GM18511 (cell line): ENCODE measurements around the gene ZNF74.
A peak's percentile ranks its signal among the peaks of the same experiment; 100 is the strongest.
"Not testable (repeated sequence)": the region's sequence is repeated elsewhere in the genome, so short reads cannot be mapped to it uniquely, and the experiment has no call there.

Experiments used
- ATAC-seq: cut with Tn5 transposase; IDR thresholded peaks from one replicate; pipeline ENCODE4 v1.9.1; 2021; ENCODE audit warnings: mild to moderate bottlenecking, moderate library complexity; ENCODE audit not compliant: unreplicated experiment

Gene ZNF74

GRCh38 chr22:20393705-20394476 is at the start of gene ZNF74:
Gene ZNF74, plus strand, starts transcription at chr22:20394151. Its CDS starts 478 bp downstream, at chr22:20394629.
- ATAC-seq, result peak; percentile 82

GRCh38 chr22:20346553-20346952 is 47.4 kb upstream of the ZNF74 start:
- ATAC-seq, result not testable (repeated sequence)

GRCh38 chr22:20352536-20352935 is 41.4 kb upstream of the ZNF74 start:
- ATAC-seq, result not testable (repeated sequence)

GRCh38 chr22:20354238-20354975 is 39.5 kb upstream of the ZNF74 start:
- no peak for ATAC-seq

- ATAC-seq, result not testable (repeated sequence)
These were observed 37.9 kb upstream of the ZNF74 start for GRCh38 chr22:20355939-20356636.

- not testable (repeated sequence) for ATAC-seq
These were observed 37.0 kb upstream of the ZNF74 start for GRCh38 chr22:20356906-20357305.

GRCh38 chr22:20357967-20358366 is 36.0 kb upstream of the ZNF74 start:
- not testable (repeated sequence) for ATAC-seq

- ATAC-seq, result not testable (repeated sequence)
These were observed 35.3 kb upstream of the ZNF74 start for GRCh38 chr22:20358503-20359239.

- not testable (repeated sequence) for ATAC-seq
These were observed 33.7 kb upstream of the ZNF74 start for GRCh38 chr22:20360261-20360660.

GRCh38 chr22:20360866-20361751 is 32.8 kb upstream of the ZNF74 start:
- ATAC-seq, result not testable (repeated sequence)

GRCh38 chr22:20361752-20362229 is 32.2 kb upstream of the ZNF74 start:
- not testable (repeated sequence) for ATAC-seq

GRCh38 chr22:20362403-20362802 is 31.5 kb upstream of the ZNF74 start:
- ATAC-seq, result not testable (repeated sequence)

- ATAC-seq, result not testable (repeated sequence)
These were observed 29.4 kb upstream of the ZNF74 start for GRCh38 chr22:20364335-20365260.

GRCh38 chr22:20366841-20367240 is 27.1 kb upstream of the ZNF74 start:
- ATAC-seq, result not testable (repeated sequence)

GRCh38 chr22:20368875-20369274 is 25.1 kb upstream of the ZNF74 start:
- not testable (repeated sequence) for ATAC-seq

GRCh38 chr22:20371687-20372086 is 22.3 kb upstream of the ZNF74 start:
- ATAC-seq, result not testable (repeated sequence)

GRCh38 chr22:20372406-20372854 is 21.5 kb upstream of the ZNF74 start:
- not testable (repeated sequence) for ATAC-seq

- not testable (repeated sequence) for ATAC-seq
These were observed 20.7 kb upstream of the ZNF74 start for GRCh38 chr22:20373195-20373706.
